ENCODE measurements around the gene MAPKAPK5. TPM values are rescaled to one million over a fixed set of nuclear protein-coding genes. Genes with fewer than 3 reads are reported as not detected.

MAPKAPK5 gene
- total and polyA plus RNA-seq, 8 donors, result 9.3 to 25.2 (median 18.8) TPM

DNA sequence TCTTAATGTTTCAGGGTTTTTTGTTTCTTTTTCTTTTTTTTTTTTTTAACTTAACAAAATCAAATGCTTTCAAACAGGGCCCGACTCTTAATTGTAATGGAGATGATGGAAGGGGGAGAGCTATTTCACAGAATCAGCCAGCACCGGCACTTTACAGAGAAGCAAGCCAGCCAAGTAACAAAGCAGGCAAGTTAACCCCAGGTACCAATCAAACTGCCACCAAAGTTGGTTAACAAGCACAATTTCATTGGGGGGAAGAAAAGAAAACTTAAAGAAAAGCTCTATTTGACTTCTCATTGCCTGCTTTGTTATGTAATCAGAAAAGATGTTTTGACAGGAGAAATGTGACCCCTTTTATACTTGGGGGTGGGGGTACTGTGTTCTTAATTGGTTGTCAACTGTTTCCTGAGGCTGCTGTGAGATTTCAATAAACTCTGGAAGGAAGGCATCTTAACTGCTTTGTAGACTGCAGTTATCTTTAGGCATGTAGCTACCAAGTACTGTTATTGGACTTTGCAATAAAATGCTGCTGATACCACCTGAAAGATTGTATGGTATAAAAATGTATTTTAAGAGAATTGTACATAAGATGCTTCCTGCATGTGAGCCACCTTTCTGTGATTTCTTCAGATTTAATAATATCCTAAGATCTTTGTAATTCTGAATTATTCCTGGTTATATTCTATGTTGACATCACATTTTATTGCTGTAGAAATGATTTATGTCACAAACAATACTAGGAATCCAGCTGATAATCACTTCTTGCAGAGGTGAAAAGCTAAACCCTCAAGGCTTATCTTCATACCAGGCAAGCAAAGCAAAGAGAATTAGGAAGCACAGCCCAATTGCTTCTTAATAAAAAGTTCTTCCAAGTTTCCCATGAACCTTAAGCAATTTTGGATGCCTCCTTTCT is 26.9 kb downstream of the MAPKAPK5 start:
- ATAC-seq, result no peak
- 88 to 93% methylated on average over 2 of the region's 2 CpGs for WGBS, 2 donors
- intact Hi-C loops (cut with DNase I), result no loop called here
- no peak for DNase-seq
- peaks cover 0 to 60% (median 13%) of the 10 kb centered on the region in 3 donors for H3K36me3 ChIP-seq
- H3K9me3 ChIP-seq, result no peaks in the 10 kb centered on the region
- no peak for FAIRE-seq
- H3K4me3 ChIP-seq, result no peak overlapping the region
- no peaks in the 10 kb centered on the region for H3K4me1 ChIP-seq
- no peak overlapping the region for H3K27ac ChIP-seq
- TF ChIP-seq, protein P1, sequence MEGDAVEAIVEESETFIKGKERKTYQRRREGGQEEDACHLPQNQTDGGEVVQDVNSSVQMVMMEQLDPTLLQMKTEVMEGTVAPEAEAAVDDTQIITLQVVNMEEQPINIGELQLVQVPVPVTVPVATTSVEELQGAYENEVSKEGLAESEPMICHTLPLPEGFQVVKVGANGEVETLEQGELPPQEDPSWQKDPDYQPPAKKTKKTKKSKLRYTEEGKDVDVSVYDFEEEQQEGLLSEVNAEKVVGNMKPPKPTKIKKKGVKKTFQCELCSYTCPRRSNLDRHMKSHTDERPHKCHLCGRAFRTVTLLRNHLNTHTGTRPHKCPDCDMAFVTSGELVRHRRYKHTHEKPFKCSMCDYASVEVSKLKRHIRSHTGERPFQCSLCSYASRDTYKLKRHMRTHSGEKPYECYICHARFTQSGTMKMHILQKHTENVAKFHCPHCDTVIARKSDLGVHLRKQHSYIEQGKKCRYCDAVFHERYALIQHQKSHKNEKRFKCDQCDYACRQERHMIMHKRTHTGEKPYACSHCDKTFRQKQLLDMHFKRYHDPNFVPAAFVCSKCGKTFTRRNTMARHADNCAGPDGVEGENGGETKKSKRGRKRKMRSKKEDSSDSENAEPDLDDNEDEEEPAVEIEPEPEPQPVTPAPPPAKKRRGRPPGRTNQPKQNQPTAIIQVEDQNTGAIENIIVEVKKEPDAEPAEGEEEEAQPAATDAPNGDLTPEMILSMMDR (IDR thresholded peaks at IDR 0.05), result no peak
- no peaks in the 10 kb centered on the region for H3K27me3 ChIP-seq

DNA sequence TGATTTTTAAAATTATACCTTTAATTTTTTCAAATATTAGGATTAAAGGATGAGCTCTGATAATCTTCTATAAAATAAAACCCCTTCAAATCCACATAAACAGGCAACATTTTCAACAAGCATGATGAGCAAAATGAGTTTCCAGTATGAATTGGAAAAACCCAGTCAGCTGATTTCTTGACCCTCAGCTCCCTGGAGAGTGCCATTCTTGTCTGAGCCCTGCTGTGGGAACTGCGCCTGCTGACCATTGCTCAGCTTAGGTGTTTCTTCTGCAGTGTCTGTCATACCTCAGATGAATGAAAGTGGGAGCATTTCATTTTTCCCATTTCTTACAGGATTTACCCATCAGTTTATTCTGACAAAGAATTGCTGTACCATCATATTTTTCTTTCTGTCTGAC is 27.6 kb downstream of the MAPKAPK5 start:
- H3K4me1 ChIP-seq, result no peaks in the 10 kb centered on the region
- no peak for FAIRE-seq
- ATAC-seq, result no peak
- no peak for DNase-seq
- no peak overlapping the region for H3K4me3 ChIP-seq
- no peaks in the 10 kb centered on the region for H3K9me3 ChIP-seq
- TF ChIP-seq, protein P1 (IDR thresholded peaks at IDR 0.05), result no peak
- intact Hi-C loops (cut with DNase I), result no loop called here
- WGBS, 2 donors, result 95 to 100% methylated on average over 1 of the region's 1 CpG
- no peaks in the 10 kb centered on the region for H3K27me3 ChIP-seq
- H3K36me3 ChIP-seq, result peaks cover 0 to 60% (median 13%) of the 10 kb centered on the region in 3 donors
- H3K27ac ChIP-seq, result no peak overlapping the region

DNA sequence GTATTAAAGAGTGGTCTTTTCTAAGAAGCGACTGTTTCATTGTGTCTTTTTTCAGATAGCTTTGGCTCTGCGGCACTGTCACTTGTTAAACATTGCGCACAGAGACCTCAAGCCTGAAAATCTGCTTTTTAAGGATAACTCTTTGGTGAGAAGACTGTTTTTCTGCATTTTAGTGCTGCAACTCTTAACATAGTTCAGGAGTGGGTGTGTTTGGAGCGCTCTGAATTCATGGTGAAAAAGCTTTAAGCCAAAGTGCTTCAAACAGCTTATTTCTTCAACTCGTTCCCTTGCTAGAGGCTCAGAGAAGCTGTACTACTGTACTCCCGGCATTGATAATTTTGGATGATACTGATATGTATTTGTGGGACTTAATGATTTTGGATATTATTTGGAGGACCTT is 28.2 kb downstream of the MAPKAPK5 start:
- TF ChIP-seq, protein P1 (IDR thresholded peaks at IDR 0.05), result no peak
- FAIRE-seq, result no peak
- no peak for ATAC-seq
- intact Hi-C loops (cut with DNase I), result no loop called here
- H3K27me3 ChIP-seq, result no peaks in the 10 kb centered on the region
- no peak overlapping the region for H3K4me3 ChIP-seq
- WGBS, 2 donors, result 96 to 97% methylated on average over 6 of the region's 6 CpGs
- no peaks in the 10 kb centered on the region for H3K4me1 ChIP-seq
- no peak overlapping the region for H3K27ac ChIP-seq
- H3K36me3 ChIP-seq, result peaks cover 0 to 60% (median 13%) of the 10 kb centered on the region in 3 donors
- H3K9me3 ChIP-seq, result no peaks in the 10 kb centered on the region
- no peak for DNase-seq

DNA sequence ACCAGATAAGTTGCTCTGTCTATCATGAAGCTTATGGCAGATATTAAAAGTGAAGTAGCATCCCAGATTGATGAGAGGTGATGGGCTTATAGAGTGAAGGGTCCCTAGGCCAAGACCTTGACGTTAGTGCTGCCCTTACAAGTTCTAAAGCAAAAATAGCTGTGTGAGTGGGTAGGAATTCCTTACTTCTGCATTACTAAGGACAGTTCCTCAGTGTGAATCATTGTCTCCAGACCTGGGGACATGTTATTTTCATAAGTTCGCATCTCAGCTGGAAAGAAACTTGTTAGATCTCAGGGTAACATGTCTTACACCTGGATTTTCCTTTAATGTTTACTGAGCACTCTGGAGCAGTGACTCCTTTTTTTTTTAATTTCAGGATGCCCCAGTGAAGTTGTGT is 28.7 kb downstream of the MAPKAPK5 start:
- FAIRE-seq (no peak), DNase-seq (no peak), ATAC-seq (no peak)
- H3K4me1 ChIP-seq, result no peaks in the 10 kb centered on the region
- intact Hi-C loops (cut with DNase I), result no loop called here
- H3K36me3 ChIP-seq, result peaks cover 0 to 60% (median 13%) of the 10 kb centered on the region in 3 donors
- WGBS, 2 donors, result 93 to 94% methylated on average over 2 of the region's 2 CpGs
- H3K9me3 ChIP-seq, result no peaks in the 10 kb centered on the region
- H3K27me3 ChIP-seq, result no peaks in the 10 kb centered on the region
- H3K4me3 ChIP-seq, result no peak overlapping the region
- H3K27ac ChIP-seq, result no peak overlapping the region
- TF ChIP-seq, protein P1 (IDR thresholded peaks at IDR 0.05), result no peak

DNA sequence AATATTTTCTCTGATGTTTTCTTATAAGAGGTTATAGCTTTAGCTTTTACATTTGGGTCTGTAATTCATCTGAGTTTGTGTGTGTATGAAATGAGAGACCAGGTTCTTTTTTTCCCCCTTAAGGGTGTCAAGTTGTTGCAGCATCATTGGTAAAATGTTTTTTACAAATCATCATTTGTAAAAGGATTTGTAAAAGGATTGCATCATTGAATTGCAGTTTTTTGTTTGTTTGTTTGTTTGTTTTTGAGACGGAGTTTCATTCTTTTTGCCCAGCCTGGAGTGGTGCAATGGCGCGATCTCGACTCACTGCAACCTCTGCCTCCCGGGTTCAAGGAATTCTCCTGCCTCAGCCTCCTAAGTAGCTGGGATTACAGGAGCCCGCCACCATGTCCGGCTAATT is 31.1 kb downstream of the MAPKAPK5 start:
- Histone ChIP-seq H3K4me3 (no peak overlapping the region), H3K27ac (no peak overlapping the region), H3K36me3 (peaks cover 0 to 46% (median 9%) of the 10 kb centered on the region in 3 donors), H3K4me1 (no peaks in the 10 kb centered on the region), H3K9me3 (no peaks in the 10 kb centered on the region), H3K27me3 (no peaks in the 10 kb centered on the region)
- DNase-seq, result no peak
- intact Hi-C loops (cut with DNase I), result no loop called here
- TF ChIP-seq, protein P1 (IDR thresholded peaks at IDR 0.05), result no peak
- ATAC-seq, result no peak
- no peak for FAIRE-seq
- 88 to 97% methylated on average over 7 of the region's 7 CpGs for WGBS, 2 donors
